Right lobe of liver (tissue), 6 donors: ENCODE measurements around the gene EMP3. TPM values are rescaled to one million over a fixed set of nuclear protein-coding genes. Genes with fewer than 3 reads are reported as not detected.
"Not testable (repeated sequence)": the region's sequence is repeated elsewhere in the genome, so short reads cannot be mapped to it uniquely, and the experiment has no call there.

Source experiments
- ATAC-seq, 4 donors: fragments of 200-7000 bp; cut with Tn5 transposase; one replicate each; pipeline ENCODE4 v1.9.1; 2020; ENCODE audit warnings: mild to moderate bottlenecking in 4 of 4, moderate library complexity in 4 of 4
- DNase-seq, 3 donors: peaks; one replicate each; pipeline ENCODE4 v3.0.0-alpha.2; 2020
- H3K27ac ChIP-seq, 3 donors: fragments of 200-600 bp; one replicate each; pipeline ENCODE4 v1.8.0; 2022
- H3K27me3 ChIP-seq, 2 donors: fragments of 200-600 bp; one replicate each; pipeline ENCODE4 v1.8.0; 2022
- H3K36me3 ChIP-seq, 4 donors: fragments of 200-600 bp; sonication (generic) in 1 of 4; one replicate each; pipeline versions ENCODE4 v1.5.1 to v1.8.0; 2017 to 2022; ENCODE audit warnings: control low read depth in 1 of 4
- H3K4me1 ChIP-seq, 4 donors: fragments of 200-600 bp; sonication (generic) in 1 of 4; one replicate each; pipeline versions ENCODE4 v1.5.1 to v1.8.0; 2017 to 2022; ENCODE audit warnings: control low read depth in 1 of 4
- H3K4me3 ChIP-seq, 3 donors: fragments of 200-600 bp; one replicate each; pipeline ENCODE4 v1.8.0; 2022
- H3K9me3 ChIP-seq, 4 donors: fragments of 200-600 bp; sonication (generic) in 1 of 4; one replicate each; pipeline versions ENCODE4 v1.5.1 to v1.8.0; 2017 to 2022; ENCODE audit warnings: control low read depth in 1 of 4
- CTCF ChIP-seq, 4 donors: fragments of 200-600 bp in 3 of 4; fragments of 450-650 bp in 1 of 4; IDR thresholded peaks; one replicate each; pipeline versions ENCODE4 v1.5.1 to v1.8.0; 2016 to 2022; ENCODE audit warnings: antibody characterized with exemption in 4 of 4, mild to moderate bottlenecking in 2 of 4
- POLR2A ChIP-seq: fragments of 450-650 bp; IDR thresholded peaks from one replicate; pipeline ENCODE4 v1.6.1; 2017; ENCODE audit warnings: antibody characterized with exemption, mild to moderate bottlenecking
- WGBS: methylation state at CpG from one replicate; pipeline ENCODE4 v1.1.6; 2018; ENCODE audit warnings: low coverage, low lambda C conversion rate; ENCODE audit not compliant: insufficient coverage; ENCODE audit errors: missing lambda C conversion rate; 5-methylcytosine and 5-hydroxymethylcytosine counted together
- intact Hi-C, 2 donors: fragments of 100-400 bp; cut with DNase I; formaldehyde crosslinking; loops; one replicate each; pipeline versions ENCODE4 v1.11.2 to v1.14.1; 2022
- total RNA-seq, 6 experiments: library from RNA; depleted of rRNA in 2 of 6; stranded (reverse); fragments of >200 nt in 2 of 6; fragmentation: NEBNext Ultra II Directional in 3 of 6; extraction: Animal tissue kit (Norgen Biotek cat#: 25700) in 3 of 6; gene quantifications; one replicate each; pipeline versions ENCODE4 v1.1.0 to v1.2.4, GENCODE V29; 2016 to 2023
- donor health status: DM: no; HTN: yes; CAD: no.
- donor health status: DM: no; HTN: no; CAD: no.
- donor health status: DM: no; HTN: no; CAD: no.
- donor health status: DM: no; HTN: yes; CAD: no.
- donor health status: DM: no; HTN: yes; CAD: no.

Gene EMP3
- total RNA-seq, 6 experiments from 2014 or later: 2.8 to 14.2 (median 5.6) TPM

GRCh38 chr19:48310227-48310626 lies 15.1 kb upstream of the EMP3 start:
- no peak overlapping the region for H3K27ac ChIP-seq
- TF ChIP-seq CTCF (IDR thresholded peaks at IDR 0.05) (no peak), POLR2A (no peak)
- 39% methylated on average over 5 of the region's 7 CpGs for WGBS
- DNase-seq (no peak), ATAC-seq (peak; percentile 29 to 79 (median 70))
- intact Hi-C loops: loop anchor here in 1 of 2 donors (10.0 kb wide), 1 partner anchor 295 kb away; the partner anchor contains the start of gene SPACA4
- no peaks in the 10 kb centered on the region for H3K27me3 ChIP-seq
- no peaks in the 10 kb centered on the region for H3K4me1 ChIP-seq
- no peaks in the 10 kb centered on the region for H3K36me3 ChIP-seq
- no peaks in the 10 kb centered on the region for H3K9me3 ChIP-seq
- no peak overlapping the region for H3K4me3 ChIP-seq

- TF ChIP-seq CTCF (IDR thresholded peaks at IDR 0.05) (no peak), POLR2A (no peak)
- H3K4me1 ChIP-seq: no peaks in the 10 kb centered on the region
- H3K36me3 ChIP-seq: no peaks in the 10 kb centered on the region
- intact Hi-C loops: loop anchor here in 1 of 2 donors (10.0 kb wide), 1 partner anchor 293 kb away; the partner anchor contains the start of gene SPACA4
- H3K4me3 ChIP-seq: no peak overlapping the region
- 87% methylated on average over 3 of the region's 11 CpGs for WGBS
- no peak overlapping the region for H3K27ac ChIP-seq
- no peaks in the 10 kb centered on the region for H3K27me3 ChIP-seq
- DNase-seq (peak in 1 of 3 donors; percentile 26), ATAC-seq (no peak)
- no peaks in the 10 kb centered on the region for H3K9me3 ChIP-seq
Measured at GRCh38 chr19:48311384-48311783, 14.0 kb upstream of the EMP3 start.

GRCh38 chr19:48315712-48316111 lies 9.6 kb upstream of the EMP3 start:
- 53% methylated on average over 7 of the region's 7 CpGs for WGBS
- no peaks in the 10 kb centered on the region for H3K9me3 ChIP-seq
- TF ChIP-seq POLR2A (no peak), CTCF (IDR thresholded peaks at IDR 0.05) (no peak)
- intact Hi-C loops: loop anchor here in 1 of 2 donors (10.0 kb wide), 1 partner anchor 289 kb away; the partner anchor contains the start of gene SPACA4
- no peaks in the 10 kb centered on the region for H3K4me1 ChIP-seq
- no peaks in the 10 kb centered on the region for H3K36me3 ChIP-seq
- H3K27me3 ChIP-seq: no peaks in the 10 kb centered on the region
- H3K4me3 ChIP-seq: no peak overlapping the region
- ATAC-seq (no peak), DNase-seq (no peak)
- H3K27ac ChIP-seq: no peak overlapping the region

- not testable (repeated sequence) for H3K9me3 ChIP-seq, H3K36me3 ChIP-seq, H3K27ac ChIP-seq, H3K4me1 ChIP-seq, ATAC-seq, H3K4me3 ChIP-seq, H3K27me3 ChIP-seq
- intact Hi-C loops: loop anchor here in 1 of 2 donors (10.0 kb wide), 1 partner anchor 287 kb away; the partner anchor contains the start of gene SPACA4
- WGBS: 63% methylated on average over 9 of the region's 9 CpGs
- DNase-seq: peak in 1 of 3 donors; percentile 6
Measured at GRCh38 chr19:48317708-48317960, 7.7 kb upstream of the EMP3 start.

GRCh38 chr19:48318286-48318987 lies 6.9 kb upstream of the EMP3 start:
- Histone ChIP-seq H3K4me3 (no peak overlapping the region), H3K27me3 (no peaks in the 10 kb centered on the region), H3K27ac (no peak overlapping the region), H3K9me3 (no peaks in the 10 kb centered on the region), H3K36me3 (no peaks in the 10 kb centered on the region), H3K4me1 (no peaks in the 10 kb centered on the region)
- WGBS: 93% methylated on average over 5 of the region's 21 CpGs
- intact Hi-C loops: loop anchor here in 1 of 2 donors (10.0 kb wide), 1 partner anchor 286 kb away; the partner anchor contains the start of gene SPACA4
- ATAC-seq: no peak
- TF ChIP-seq CTCF (IDR thresholded peaks at IDR 0.05) (no peak), POLR2A (no peak)
- peak in 2 of 3 donors; percentile 24 to 32 for DNase-seq
